HG03060 (cell line): ENCODE data around the gene ATG10.
"Not testable (repeated sequence)": the region's sequence is repeated elsewhere in the genome, so short reads cannot be mapped to it uniquely, and the experiment has no call there.

Source experiments
- ATAC-seq: cut with Tn5 transposase; IDR thresholded peaks from one replicate; pipeline ENCODE4 v1.9.1; 2021; ENCODE audit warnings: low read depth, moderate number of reproducible peaks; ENCODE audit not compliant: unreplicated experiment

The ATG10 gene

GRCh38 chr5:82269363-82269762, 297.5 kb downstream of the ATG10 start:
- ATAC-seq = not testable (repeated sequence)

GRCh38 chr5:82272571-82273356, 300.9 kb downstream of the ATG10 start:
- ATAC-seq = not testable (repeated sequence)

GRCh38 chr5:82273426-82273825, 301.6 kb downstream of the ATG10 start:
- ATAC-seq = not testable (repeated sequence)

GRCh38 chr5:82274343-82275211, 302.8 kb downstream of the ATG10 start:
- no peak for ATAC-seq

- no peak for ATAC-seq
Observed at GRCh38 chr5:82275216-82275664, 303.4 kb downstream of the ATG10 start.

- no peak for ATAC-seq
Observed at GRCh38 chr5:82276800-82277612, 305.2 kb downstream of the ATG10 start.

- no peak for ATAC-seq
Observed at GRCh38 chr5:82277613-82277986, 305.8 kb downstream of the ATG10 start.

GRCh38 chr5:82277987-82278710, 306.3 kb downstream of the ATG10 start, which contains the start of gene RPS23:
TSS of gene RPS23 (minus strand) at chr5:82278354. CDS start at chr5:82278323, 31 bp downstream.
- peak; percentile 88 for ATAC-seq

- no peak for ATAC-seq
Observed at GRCh38 chr5:82278711-82279370, 307.0 kb downstream of the ATG10 start.

- no peak for ATAC-seq
Observed at GRCh38 chr5:82283893-82284292, 312.1 kb downstream of the ATG10 start.

GRCh38 chr5:82285206-82285605, 313.4 kb downstream of the ATG10 start:
- no peak for ATAC-seq

- ATAC-seq = no peak
Observed at GRCh38 chr5:82287625-82288024, 315.8 kb downstream of the ATG10 start.

- ATAC-seq = no peak
Observed at GRCh38 chr5:82290005-82290404, 318.2 kb downstream of the ATG10 start.

- no peak for ATAC-seq
Observed at GRCh38 chr5:82290908-82291307, 319.1 kb downstream of the ATG10 start.

- no peak for ATAC-seq
Observed at GRCh38 chr5:82291420-82291819, 319.6 kb downstream of the ATG10 start.

- no peak for ATAC-seq
Observed at GRCh38 chr5:82295144-82295543, 323.3 kb downstream of the ATG10 start.

- no peak for ATAC-seq
Observed at GRCh38 chr5:82295959-82296531, 324.2 kb downstream of the ATG10 start.

- ATAC-seq = no peak
Observed at GRCh38 chr5:82296929-82297328, 325.1 kb downstream of the ATG10 start.

GRCh38 chr5:82297711-82298110, 325.9 kb downstream of the ATG10 start:
- no peak for ATAC-seq
